Measurements from ENCODE around the gene YJEFN3.

- no peak for TF ChIP-seq CTCF (IDR thresholded peaks at IDR 0.05; ENCODE audit: insufficient read depth, low read length, poor library complexity, severe bottlenecking)
- TF ChIP-seq EZH2phosphoT487 (conservative IDR thresholded peaks at IDR 0.05; ENCODE audit: low read length), result no peak
These were observed 37.6 kb downstream of the YJEFN3 start for GRCh38 chr19:19566306-19566705.
